Endodermal cell (in vitro differentiated cells): ENCODE measurements around the gene SNCAIP. TPM values are rescaled to one million over a fixed set of nuclear protein-coding genes. Genes with fewer than 3 reads are reported as not detected.

Experiments
- DNase-seq: peaks from one replicate; pipeline ENCODE4 v3.0.0-alpha.2; 2017
- H3K27ac ChIP-seq: 2 replicates; pipeline ENCODE4 v1.5.1; 2013; ENCODE audit warnings: mild to moderate bottlenecking, low read depth, low read length, moderate library complexity
- H3K27me3 ChIP-seq: 2 replicates; pipeline ENCODE4 v1.6.1; 2013; ENCODE audit warnings: mild to moderate bottlenecking, low read length, moderate library complexity; ENCODE audit not compliant: insufficient read depth, control insufficient read depth, poor library complexity, severe bottlenecking
- H3K36me3 ChIP-seq: 2 replicates; pipeline ENCODE4 v1.7.0; 2013; ENCODE audit warnings: mild to moderate bottlenecking, low read length, moderate library complexity; ENCODE audit not compliant: control insufficient read depth, insufficient read depth
- H3K4me1 ChIP-seq: one replicate; pipeline ENCODE4 v1.7.0; 2013; ENCODE audit warnings: low read length; ENCODE audit not compliant: control insufficient read depth, insufficient read depth
- H3K4me3 ChIP-seq: 2 replicates; pipeline ENCODE4 v1.5.1; 2013; ENCODE audit warnings: mild to moderate bottlenecking, low read length, moderate library complexity
- H3K9ac ChIP-seq: 2 replicates; pipeline ENCODE4 v1.6.1; 2013; ENCODE audit warnings: mild to moderate bottlenecking, low read length, moderate library complexity; ENCODE audit not compliant: poor library complexity, severe bottlenecking; ENCODE audit errors: extremely low read depth
- H3K9me3 ChIP-seq: 2 replicates; pipeline ENCODE4 v1.6.1; 2013; ENCODE audit warnings: mild to moderate bottlenecking, low read length, moderate library complexity; ENCODE audit not compliant: control insufficient read depth
- H3K27ac Mint-ChIP-seq: 2 replicates; pipeline ENCODE4 v1.8.0; 2020; ENCODE audit warnings: mixed read lengths
- H3K27me3 Mint-ChIP-seq: 2 replicates; pipeline ENCODE4 v1.8.0; 2021; ENCODE audit warnings: mild to moderate bottlenecking, mixed read lengths; ENCODE audit not compliant: insufficient read depth
- H3K36me3 Mint-ChIP-seq: 2 replicates; pipeline ENCODE4 v1.8.0; 2020; ENCODE audit warnings: low read depth, mixed read lengths
- H3K4me1 Mint-ChIP-seq: 2 replicates; pipeline ENCODE4 v1.8.0; 2020; ENCODE audit warnings: mixed read lengths
- H3K4me3 Mint-ChIP-seq: 2 replicates; pipeline ENCODE4 v1.8.0; 2020; ENCODE audit warnings: mild to moderate bottlenecking, moderate library complexity, mixed read lengths
- H3K9me3 Mint-ChIP-seq: 2 replicates; pipeline ENCODE4 v1.8.0; 2020; ENCODE audit warnings: mild to moderate bottlenecking, mixed read lengths
- WGBS, 2 experiments: methylation state at CpG; one replicate each; pipeline versions ENCODE4 v1.1.5 to v1.1.7; 2013; ENCODE audit warnings: missing lambda C conversion rate in 2 of 2, mixed read lengths in 1 of 2; ENCODE audit not compliant: insufficient coverage in 1 of 2, insufficient read length in 1 of 2; 5-methylcytosine and 5-hydroxymethylcytosine counted together
- total RNA-seq, 2 donors: library from RNA; stranded (reverse); fragmentation: NEBNext Ultra II Directional in 1 of 2; extraction: Animal tissue kit (Norgen Biotek cat#: 25700) in 1 of 2; gene quantifications; 2 replicates in 1 of 2; 3 replicates in 1 of 2; pipeline ENCODE4 v1.2.1, GENCODE V29; 2021
- TF ChIP-seq, protein P1 (sequence below): fragments of 200-600 bp; sonication (generic); conservative IDR thresholded peaks from 2 replicates; pipeline ENCODE4 v1.5.0; 2021; ENCODE audit warnings: antibody characterized with exemption, mild to moderate bottlenecking

The SNCAIP gene
- total RNA-seq, 2 donors from 2014 or later: 1.4 to 2.1 TPM

- Histone ChIP-seq H3K27ac (no peak overlapping the region), H3K4me3 (no peak overlapping the region), H3K9ac (no peak overlapping the region), H3K4me1 (no peaks in the 10 kb centered on the region), H3K9me3 (no peaks in the 10 kb centered on the region), H3K27me3 (no peaks in the 10 kb centered on the region), H3K36me3 (no peaks in the 10 kb centered on the region)
- Mint-ChIP-seq H3K36me3 (no peaks in the 10 kb centered on the region), H3K27me3 (no peaks in the 10 kb centered on the region), H3K27ac (no peak overlapping the region), H3K4me3 (no peak overlapping the region), H3K9me3 (no peaks in the 10 kb centered on the region), H3K4me1 (peaks cover 16% of the 10 kb centered on the region)
- 96 to 100% methylated on average over 1 to 3 of the region's 3 CpGs for WGBS, 2 experiments
- TF ChIP-seq, protein P1, sequence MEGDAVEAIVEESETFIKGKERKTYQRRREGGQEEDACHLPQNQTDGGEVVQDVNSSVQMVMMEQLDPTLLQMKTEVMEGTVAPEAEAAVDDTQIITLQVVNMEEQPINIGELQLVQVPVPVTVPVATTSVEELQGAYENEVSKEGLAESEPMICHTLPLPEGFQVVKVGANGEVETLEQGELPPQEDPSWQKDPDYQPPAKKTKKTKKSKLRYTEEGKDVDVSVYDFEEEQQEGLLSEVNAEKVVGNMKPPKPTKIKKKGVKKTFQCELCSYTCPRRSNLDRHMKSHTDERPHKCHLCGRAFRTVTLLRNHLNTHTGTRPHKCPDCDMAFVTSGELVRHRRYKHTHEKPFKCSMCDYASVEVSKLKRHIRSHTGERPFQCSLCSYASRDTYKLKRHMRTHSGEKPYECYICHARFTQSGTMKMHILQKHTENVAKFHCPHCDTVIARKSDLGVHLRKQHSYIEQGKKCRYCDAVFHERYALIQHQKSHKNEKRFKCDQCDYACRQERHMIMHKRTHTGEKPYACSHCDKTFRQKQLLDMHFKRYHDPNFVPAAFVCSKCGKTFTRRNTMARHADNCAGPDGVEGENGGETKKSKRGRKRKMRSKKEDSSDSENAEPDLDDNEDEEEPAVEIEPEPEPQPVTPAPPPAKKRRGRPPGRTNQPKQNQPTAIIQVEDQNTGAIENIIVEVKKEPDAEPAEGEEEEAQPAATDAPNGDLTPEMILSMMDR: no peak
- no peak for DNase-seq
Observed at GRCh38 chr5:122355324-122355723, 43.3 kb downstream of the SNCAIP start.

- Histone ChIP-seq H3K27me3 (no peaks in the 10 kb centered on the region), H3K9me3 (no peaks in the 10 kb centered on the region), H3K36me3 (no peaks in the 10 kb centered on the region), H3K4me1 (no peaks in the 10 kb centered on the region), H3K9ac (no peak overlapping the region), H3K27ac (no peak overlapping the region), H3K4me3 (no peak overlapping the region)
- no peak for DNase-seq
- 84 to 100% methylated on average over 2 of the region's 2 CpGs for WGBS, 2 experiments
- TF ChIP-seq, protein P1: no peak
- H3K27ac Mint-ChIP-seq: no peak overlapping the region
- H3K4me3 Mint-ChIP-seq: no peak overlapping the region
- no peaks in the 10 kb centered on the region for H3K36me3 Mint-ChIP-seq
- H3K9me3 Mint-ChIP-seq: no peaks in the 10 kb centered on the region
- H3K4me1 Mint-ChIP-seq: peaks cover 11% of the 10 kb centered on the region
- H3K27me3 Mint-ChIP-seq: no peaks in the 10 kb centered on the region
Observed at GRCh38 chr5:122356855-122357254, 44.8 kb downstream of the SNCAIP start.

GRCh38 chr5:122358372-122358979 lies 46.4 kb downstream of the SNCAIP start:
- H3K4me1 Mint-ChIP-seq: peaks cover 13% of the 10 kb centered on the region

More at GRCh38 chr5:122358372-122358979, 46.4 kb downstream of the SNCAIP start:
- Histone ChIP-seq H3K9ac (no peak overlapping the region), H3K27me3 (no peaks in the 10 kb centered on the region), H3K4me3 (no peak overlapping the region), H3K9me3 (no peaks in the 10 kb centered on the region), H3K4me1 (no peaks in the 10 kb centered on the region), H3K36me3 (no peaks in the 10 kb centered on the region), H3K27ac (no peak overlapping the region)
- WGBS, 2 experiments: 90 to 91% methylated on average over 1 to 4 of the region's 4 CpGs
- TF ChIP-seq, protein P1: no peak
- no peak for DNase-seq
- H3K27me3 Mint-ChIP-seq: no peaks in the 10 kb centered on the region
- no peak overlapping the region for H3K4me3 Mint-ChIP-seq
- no peaks in the 10 kb centered on the region for H3K9me3 Mint-ChIP-seq
- H3K36me3 Mint-ChIP-seq: no peaks in the 10 kb centered on the region
- no peak overlapping the region for H3K27ac Mint-ChIP-seq
